Activated CD4-positive, alpha-beta T cell treated with anti-CD3 and anti-CD28 coated beads for 1 hour (primary cell): ENCODE data around the gene GABARAP.

ENCODE experiments used
- DNase-seq: peaks from one replicate; pipeline ENCODE4 v3.0.0-alpha.2; 2020

The GABARAP gene

DNA sequence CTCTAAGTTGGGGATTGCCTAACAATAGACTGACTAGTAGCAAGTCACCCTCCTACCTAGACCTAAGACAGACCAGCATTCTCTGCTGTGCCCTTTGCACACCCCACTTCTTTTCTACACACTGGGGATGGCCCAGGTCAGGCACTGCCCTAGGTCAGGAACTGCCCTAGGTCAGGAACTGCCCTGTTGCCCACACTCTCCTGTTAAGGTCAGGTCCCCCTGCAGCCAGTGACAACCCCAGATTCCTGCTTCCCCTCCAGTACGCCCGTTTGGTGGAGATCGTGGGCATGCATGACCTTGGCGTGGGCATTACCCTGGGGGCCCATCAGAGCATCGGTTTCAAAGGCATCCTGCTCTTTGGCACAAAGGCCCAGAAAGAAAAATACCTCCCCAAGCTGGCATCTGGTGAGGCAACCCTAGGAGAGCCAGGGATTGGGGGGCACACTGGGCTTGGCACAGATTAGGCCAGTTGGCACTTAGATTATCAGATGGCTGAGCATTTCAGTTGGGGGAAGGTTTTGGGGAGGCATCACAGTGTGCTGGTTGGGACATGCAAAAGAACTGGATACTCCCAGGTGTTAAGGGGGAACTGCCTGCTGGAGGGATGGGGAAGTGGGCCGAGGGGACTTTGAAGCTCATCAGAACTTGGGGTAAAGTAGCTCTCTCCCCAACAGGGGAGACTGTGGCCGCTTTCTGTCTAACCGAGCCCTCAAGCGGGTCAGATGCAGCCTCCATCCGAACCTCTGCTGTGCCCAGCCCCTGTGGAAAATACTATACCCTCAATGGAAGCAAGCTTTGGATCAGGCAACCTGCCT is 20.8 kb downstream of the GABARAP start:
- DNase-seq = no peak

DNA sequence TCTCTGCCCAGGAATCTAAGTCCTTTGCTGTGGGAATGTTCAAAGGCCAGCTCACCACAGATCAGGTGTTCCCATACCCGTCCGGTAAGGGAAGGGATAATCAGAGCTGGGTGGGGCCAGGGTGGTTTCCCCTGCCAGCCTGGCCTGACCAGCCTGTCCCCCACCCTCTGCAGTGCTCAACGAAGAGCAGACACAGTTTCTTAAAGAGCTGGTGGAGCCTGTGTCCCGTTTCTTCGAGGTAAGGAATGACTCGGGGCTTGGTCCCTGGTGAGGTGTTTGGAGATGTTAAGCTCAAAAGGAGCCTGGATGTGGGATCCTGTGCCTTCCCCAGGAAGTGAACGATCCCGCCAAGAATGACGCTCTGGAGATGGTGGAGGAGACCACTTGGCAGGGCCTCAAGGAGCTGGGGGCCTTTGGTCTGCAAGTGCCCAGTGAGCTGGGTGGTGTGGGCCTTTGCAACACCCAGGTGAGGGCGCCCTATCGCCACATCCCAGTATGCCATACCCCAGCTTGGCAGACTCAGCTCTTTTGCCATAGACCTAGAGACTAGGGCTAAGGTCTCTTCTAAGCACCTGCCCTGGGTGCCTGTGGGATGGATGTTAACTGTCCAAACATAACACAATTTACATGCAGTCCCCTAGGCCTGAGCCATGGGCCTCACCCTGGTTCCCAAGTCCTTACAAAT is 21.5 kb downstream of the GABARAP start:
- peak; percentile 47 for DNase-seq

DNA sequence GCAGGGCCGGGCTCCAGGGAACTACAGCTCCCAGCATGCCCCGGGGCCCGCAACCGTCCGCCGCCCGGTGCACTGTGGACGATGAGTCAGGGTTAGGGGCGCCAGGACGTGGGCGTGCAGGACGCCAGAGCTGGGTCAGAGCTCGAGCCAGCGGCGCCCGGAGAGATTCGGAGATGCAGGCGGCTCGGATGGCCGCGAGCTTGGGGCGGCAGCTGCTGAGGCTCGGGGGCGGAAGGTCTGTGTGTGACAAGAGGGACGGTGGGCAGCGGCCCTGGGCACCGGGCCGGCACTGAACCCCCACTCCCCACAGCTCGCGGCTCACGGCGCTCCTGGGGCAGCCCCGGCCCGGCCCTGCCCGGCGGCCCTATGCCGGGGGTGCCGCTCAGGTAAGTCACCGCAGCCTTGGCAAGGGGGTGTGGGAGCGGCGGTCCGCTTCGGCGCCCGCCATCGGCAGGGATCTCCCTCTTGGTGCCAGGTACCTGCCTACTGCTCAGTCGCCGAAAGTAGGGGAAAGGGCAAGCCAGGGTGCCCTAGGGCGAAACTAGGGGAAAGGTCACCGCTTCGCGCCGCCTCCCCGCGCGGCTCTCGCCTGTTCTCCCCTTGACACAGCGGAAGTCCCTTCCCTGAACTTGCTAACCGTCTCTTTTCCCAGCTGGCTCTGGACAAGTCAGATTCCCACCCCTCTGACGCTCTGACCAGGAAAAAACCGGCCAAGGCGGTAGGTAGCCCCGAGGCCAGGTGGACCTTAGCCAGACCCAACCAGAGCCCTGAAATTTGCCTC is 22.2 kb downstream of the GABARAP start, which contains the start of the genes ACADVL and DLG4:
TSS of gene ACADVL (plus strand) at position 127 of the 781 bp plus-strand sequence. CDS start at position 174, 47 bp downstream.
TSS of gene DLG4 (minus strand) at position 25 of the 781 bp plus-strand sequence.
- DNase-seq = peak; percentile 65

DNA sequence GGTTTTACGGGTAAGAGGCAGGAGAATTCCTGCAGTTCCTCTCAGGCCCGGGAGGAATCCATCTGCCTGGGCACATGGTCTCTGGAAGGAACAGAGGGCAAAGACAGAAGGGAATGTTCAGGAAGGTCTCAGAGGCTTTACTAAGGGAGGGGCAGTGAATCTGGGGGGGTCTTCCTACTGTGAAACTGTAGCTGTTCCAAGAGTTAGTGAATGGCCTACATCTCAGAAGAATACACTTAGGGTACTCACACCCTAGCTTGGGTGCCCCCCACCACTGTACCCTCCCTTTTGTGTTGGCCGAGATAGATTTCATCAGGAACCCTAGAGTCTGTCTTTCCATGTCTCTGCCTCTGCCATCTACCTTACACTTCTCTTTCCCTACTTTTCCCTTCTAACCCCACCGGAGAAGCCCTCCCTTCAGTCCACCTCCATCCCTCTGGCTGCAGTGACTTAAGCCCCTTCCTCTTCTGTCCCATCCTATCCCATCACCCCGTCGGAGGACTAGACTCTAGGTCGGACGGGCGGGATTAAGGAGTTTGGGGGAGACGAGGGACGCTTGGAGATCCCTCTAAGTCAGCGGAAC is 22.9 kb downstream of the GABARAP start:
- DNase-seq = no peak

DNA sequence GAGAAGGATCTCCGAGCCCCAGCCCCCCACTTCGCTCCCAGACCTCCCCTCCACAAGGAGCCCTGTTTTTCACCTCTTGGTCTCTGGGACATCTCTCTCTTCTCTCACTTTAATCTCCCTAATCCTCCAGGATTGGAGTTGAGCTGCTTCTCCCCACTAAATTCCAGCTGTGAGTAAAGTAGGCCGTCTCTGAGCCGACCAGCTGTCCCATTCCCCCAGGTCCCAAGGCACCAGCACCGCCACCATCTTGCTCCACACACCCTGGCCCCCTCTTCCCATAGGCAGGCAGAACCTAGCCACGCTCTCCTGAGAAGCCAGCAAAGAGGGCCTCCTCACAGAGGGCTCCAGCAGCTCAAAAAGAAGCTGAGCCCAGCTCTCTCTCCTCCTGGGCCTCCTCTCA is 23.5 kb downstream of the GABARAP start:
- DNase-seq = no peak

DNA sequence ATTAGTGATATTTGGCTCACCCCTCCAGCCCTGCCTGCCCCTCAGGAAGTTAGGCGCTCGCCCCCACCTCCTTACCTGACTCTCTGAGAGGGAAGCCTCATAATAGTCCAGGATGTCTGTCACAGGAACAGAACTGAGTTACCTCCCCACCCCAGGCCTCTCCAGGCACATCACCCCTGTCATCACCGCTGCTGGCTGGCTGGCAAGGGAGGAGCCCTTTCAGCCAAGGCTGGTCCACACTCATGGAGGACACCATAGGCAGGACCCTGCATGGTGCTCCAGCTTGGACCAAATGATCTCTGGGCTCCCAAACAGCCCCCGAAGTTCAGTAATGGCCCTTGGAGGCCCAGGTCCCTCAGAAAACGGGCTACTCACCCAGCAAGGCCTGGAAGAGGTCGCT is 24.1 kb downstream of the GABARAP start:
- DNase-seq = no peak

DNA sequence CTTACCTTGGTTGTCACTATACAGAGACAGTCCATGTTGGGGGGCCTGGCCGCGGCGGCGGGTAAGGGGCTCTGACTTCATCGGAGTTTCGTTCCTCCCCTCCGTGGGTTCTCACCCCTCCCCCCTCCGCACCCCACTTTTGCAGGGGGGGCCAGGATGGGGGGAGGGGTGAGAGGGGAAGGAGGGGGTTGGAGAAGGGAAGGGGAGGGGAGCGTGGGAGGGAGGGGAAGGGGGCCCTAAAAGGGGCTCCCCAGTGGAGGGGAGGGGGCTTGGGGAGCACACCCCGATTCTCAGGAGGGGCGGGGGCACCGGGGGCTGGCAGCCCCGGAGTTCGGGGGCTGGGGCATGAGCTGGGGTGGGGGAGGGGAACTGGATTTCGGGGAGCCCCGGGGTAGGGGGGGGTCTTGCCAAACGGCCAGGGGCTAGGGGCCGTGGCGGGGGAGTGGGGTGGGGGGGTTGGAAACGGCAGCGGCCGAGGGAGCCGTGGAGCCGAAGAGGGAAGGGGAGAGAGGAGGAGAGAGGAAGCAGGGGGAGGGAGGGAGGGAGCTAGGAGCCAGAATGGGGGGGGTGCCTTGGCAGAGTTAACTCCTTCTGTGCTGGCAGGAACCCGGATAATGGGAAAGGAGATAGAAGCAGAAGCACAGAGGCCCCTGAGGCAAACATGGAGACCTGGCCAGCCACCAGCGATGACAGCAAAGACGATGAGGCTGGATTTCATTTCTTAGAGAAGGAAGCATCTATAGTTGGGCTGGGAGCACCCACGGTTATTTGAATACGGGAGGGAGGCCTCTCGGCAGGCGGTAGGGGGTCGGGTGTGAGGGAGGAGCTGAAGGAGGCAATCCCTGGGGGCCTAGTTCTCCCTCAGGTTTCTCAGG is 24.9 kb downstream of the GABARAP start:
- DNase-seq = no peak

- no peak for DNase-seq
Measured at GRCh38 chr17:7216242-7217112, 25.8 kb downstream of the GABARAP start.

DNA sequence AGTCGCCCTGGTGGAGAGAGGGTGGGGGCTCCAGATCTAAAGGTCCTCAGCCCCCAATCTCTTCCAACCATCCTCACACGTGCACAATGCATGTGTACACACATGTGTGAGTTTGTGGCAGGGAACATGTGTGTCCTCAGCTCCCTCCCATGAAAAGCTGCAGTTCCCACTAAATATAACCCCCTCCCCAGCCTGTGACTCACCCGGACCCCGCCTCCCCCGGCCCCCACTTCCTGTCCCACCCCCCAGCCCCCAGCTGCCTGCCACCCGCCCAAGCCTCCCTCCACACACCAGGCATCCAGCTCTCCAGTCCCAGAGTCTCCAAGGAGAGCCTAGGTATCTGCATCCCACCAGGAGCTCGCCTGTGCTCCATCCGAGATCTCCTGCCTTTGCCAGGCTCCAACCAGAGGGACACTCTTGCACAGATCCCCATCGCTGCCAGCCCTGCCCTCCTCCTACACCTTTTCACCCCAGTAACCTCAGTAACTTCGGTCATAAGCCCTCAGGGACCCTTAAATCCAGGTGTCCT is 26.5 kb downstream of the GABARAP start:
- no peak for DNase-seq

GRCh38 chr17:7215136-7215638 is 27.1 kb downstream of the GABARAP start:
- DNase-seq = no peak

- peak; percentile 98 for DNase-seq
Measured at GRCh38 chr17:7214300-7215135, 27.7 kb downstream of the GABARAP start.

DNA sequence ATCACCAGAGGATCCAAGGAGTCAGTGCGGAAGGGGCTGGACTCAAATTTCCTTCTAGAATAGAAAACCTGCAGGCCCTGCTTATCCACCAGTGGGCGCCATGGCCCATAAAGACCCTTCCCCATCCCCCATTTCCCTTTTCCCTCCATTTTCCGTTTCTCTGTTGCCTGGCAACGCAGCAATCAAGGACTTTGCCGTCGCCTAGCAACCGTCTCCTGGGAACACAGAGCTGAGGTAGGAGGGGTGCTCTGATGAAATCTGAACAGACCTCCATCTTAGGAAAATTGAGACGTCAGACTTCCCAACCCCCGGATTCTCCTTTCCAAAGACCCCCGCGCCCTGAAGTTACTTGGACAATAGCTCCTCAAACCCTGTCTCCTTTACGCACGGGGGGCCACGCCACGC is 28.4 kb downstream of the GABARAP start:
- no peak for DNase-seq

GRCh38 chr17:7211491-7212273 is 30.6 kb downstream of the GABARAP start:
- no peak for DNase-seq

- no peak for DNase-seq
Measured at GRCh38 chr17:7208754-7209460, 33.3 kb downstream of the GABARAP start.

GRCh38 chr17:7208027-7208571 is 34.1 kb downstream of the GABARAP start:
- no peak for DNase-seq

DNA sequence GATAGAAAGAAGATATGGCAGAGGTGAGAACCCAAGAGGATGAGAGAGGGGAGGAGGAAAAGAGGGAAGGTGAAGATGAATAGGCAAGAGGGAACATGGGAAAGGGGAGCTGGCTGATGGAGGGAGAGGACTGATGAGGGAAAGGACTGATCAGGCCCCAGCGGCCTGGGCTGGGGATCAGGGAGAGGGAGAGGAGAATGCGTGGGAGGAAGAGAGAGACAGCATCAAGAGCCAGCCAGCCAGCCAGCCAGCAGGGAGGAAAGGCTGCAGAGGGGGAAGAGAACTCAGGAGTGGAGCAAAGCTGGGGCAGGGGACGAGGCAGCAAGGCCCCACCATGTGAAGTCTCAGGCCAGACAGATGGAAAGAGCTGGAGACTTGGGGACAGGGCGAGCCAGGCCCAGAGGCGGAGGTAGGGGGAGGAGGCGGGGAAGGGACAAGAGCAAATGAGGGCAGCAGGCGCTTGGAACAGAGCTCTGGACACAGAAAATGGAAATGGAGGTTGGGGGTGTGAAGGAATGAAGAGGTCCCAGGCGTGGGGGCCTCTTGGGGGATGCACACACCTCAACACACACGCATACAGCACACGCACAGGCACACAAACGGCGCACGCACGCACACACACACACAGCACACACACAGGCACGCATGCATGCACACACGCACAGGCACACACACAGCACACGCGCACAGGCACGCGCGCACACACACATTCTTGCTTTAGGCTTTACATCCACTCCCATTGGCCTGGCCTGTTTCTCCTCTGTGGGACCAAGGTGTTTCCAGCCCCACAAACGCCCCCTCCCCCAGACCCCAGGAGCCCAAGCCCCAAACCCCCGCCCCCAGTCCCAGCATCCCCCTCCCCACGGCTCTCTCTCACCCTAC is 34.9 kb downstream of the GABARAP start:
- no peak for DNase-seq

GRCh38 chr17:7205561-7205960 is 36.7 kb downstream of the GABARAP start:
- no peak for DNase-seq
